CD4-positive, alpha-beta T cell treated with Interleukin-12 subunit alpha and Interleukin-12 subunit beta, for 1 hour (primary cell): Measurements from ENCODE around the gene CBARP.

Source experiments
- DNase-seq: peaks from one replicate; pipeline ENCODE4 v3.0.0-alpha.2; 2020

The CBARP gene

GRCh38 chr19:1275260-1275975 is 37.6 kb upstream of the CBARP start, which contains the start of gene FAM174C:
FAM174C (plus strand) TSS chr19:1275530; CDS start chr19:1275550, 20 bp downstream.
- DNase-seq = peak; percentile 96

- no peak for DNase-seq
Measured at GRCh38 chr19:1274852-1275259, 37.1 kb upstream of the CBARP start.

GRCh38 chr19:1274081-1274851 is 36.5 kb upstream of the CBARP start:
- DNase-seq = no peak

GRCh38 chr19:1273263-1274041 is 35.6 kb upstream of the CBARP start:
- no peak for DNase-seq

- no peak for DNase-seq
Measured at GRCh38 chr19:1272423-1273262, 34.8 kb upstream of the CBARP start.

- DNase-seq = no peak
Measured at GRCh38 chr19:1271528-1272422, 34.0 kb upstream of the CBARP start.

- no peak for DNase-seq
Measured at GRCh38 chr19:1270854-1271527, 33.2 kb upstream of the CBARP start.

GRCh38 chr19:1270213-1270853 is 32.5 kb upstream of the CBARP start:
- no peak for DNase-seq

GRCh38 chr19:1269478-1270212 is 31.8 kb upstream of the CBARP start:
- DNase-seq = peak; percentile 88

- peak; percentile 100 for DNase-seq
Measured at GRCh38 chr19:1269065-1269477, 31.3 kb upstream of the CBARP start, which contains the start of gene CIRBP. CIRBP (plus strand) TSS chr19:1269332; CDS start chr19:1270934, 1,602 bp downstream.

- DNase-seq = no peak
Measured at GRCh38 chr19:1268226-1269064, 30.6 kb upstream of the CBARP start.

- DNase-seq = no peak
Measured at GRCh38 chr19:1267477-1268225, 29.8 kb upstream of the CBARP start.

GRCh38 chr19:1266916-1267476 is 29.2 kb upstream of the CBARP start:
- peak; percentile 76 for DNase-seq

- peak; percentile 93 for DNase-seq
Measured at GRCh38 chr19:1266129-1266915, 28.5 kb upstream of the CBARP start.

GRCh38 chr19:1265615-1266128 is 27.9 kb upstream of the CBARP start:
- DNase-seq = peak; percentile 41
